ENCODE measurements around the gene OR5C1. TPM values are rescaled to one million over a fixed set of nuclear protein-coding genes. Genes with fewer than 3 reads are reported as not detected.

Gene OR5C1
- not detected in 2 replicates for total RNA-seq

DNA sequence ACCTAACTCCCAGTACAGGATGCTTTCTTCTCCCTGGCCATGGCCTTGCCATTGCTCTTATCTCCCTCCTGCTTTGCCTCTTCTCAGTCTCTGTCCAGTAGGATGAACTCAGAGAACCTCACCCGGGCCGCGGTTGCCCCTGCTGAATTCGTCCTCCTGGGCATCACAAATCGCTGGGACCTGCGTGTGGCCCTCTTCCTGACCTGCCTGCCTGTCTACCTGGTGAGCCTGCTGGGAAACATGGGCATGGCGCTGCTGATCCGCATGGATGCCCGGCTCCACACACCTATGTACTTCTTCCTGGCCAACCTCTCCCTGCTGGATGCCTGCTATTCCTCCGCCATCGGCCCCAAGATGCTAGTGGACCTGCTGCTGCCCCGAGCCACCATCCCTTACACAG is at the start of gene OR5C1:
Gene OR5C1, plus strand, starts transcription at position 103 of the 400 bp plus-strand sequence. Its CDS starts 0 bp downstream, at position 103.
- DNase-seq (ENCODE audit: low spot score): no peak
- no peaks in the 10 kb centered on the region for H3K9me3 Mint-ChIP-seq
- no peak within 1 kb of the TSS for H3K27ac Mint-ChIP-seq
- intact Hi-C loops (cut with micrococcal nuclease): no loop called here
- H3K4me1 Mint-ChIP-seq (ENCODE audit: low read depth): no peaks in the 10 kb centered on the region
- H3K4me3 Mint-ChIP-seq (ENCODE audit: low read depth): no peak within 1 kb of the TSS
- H3K36me3 Mint-ChIP-seq (ENCODE audit: low read depth): no peaks in the 10 kb centered on the region
- H3K27me3 Mint-ChIP-seq (ENCODE audit: low read depth): no peaks in the 10 kb centered on the region

DNA sequence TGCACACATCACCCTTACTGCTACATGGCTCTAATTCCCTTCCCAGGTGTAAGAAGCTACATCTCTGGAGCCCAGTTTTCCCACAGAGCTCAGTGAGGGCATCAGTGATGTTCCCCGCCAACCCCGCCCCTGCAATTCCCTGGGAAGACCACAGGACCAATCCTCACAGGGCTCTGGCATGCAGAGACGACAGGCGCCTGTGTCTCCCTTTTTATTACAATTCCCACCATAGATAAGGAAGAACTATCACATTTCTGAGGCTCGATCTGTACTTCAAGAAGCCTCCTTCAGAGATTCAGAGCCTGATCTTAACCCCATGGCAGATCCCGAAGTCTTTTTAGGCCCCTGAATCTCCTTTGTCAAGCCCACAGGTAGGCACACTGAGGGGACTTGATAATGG is 46.7 kb upstream of the OR5C1 start, which contains the start of gene OR1L6:
Gene OR1L6, plus strand, starts transcription at position 301 of the 400 bp plus-strand sequence. CDS start 7,545 bp downstream, outside the sequence.
- intact Hi-C loops (cut with micrococcal nuclease): no loop called here
- Mint-ChIP-seq H3K27me3 (ENCODE audit: low read depth) (no peaks in the 10 kb centered on the region), H3K4me3 (ENCODE audit: low read depth) (no peak within 1 kb of the TSS), H3K27ac (no peak within 1 kb of the TSS), H3K4me1 (ENCODE audit: low read depth) (no peaks in the 10 kb centered on the region), H3K36me3 (ENCODE audit: low read depth) (no peaks in the 10 kb centered on the region), H3K9me3 (peaks cover 9% of the 10 kb centered on the region)
- DNase-seq (ENCODE audit: low spot score): no peak

DNA sequence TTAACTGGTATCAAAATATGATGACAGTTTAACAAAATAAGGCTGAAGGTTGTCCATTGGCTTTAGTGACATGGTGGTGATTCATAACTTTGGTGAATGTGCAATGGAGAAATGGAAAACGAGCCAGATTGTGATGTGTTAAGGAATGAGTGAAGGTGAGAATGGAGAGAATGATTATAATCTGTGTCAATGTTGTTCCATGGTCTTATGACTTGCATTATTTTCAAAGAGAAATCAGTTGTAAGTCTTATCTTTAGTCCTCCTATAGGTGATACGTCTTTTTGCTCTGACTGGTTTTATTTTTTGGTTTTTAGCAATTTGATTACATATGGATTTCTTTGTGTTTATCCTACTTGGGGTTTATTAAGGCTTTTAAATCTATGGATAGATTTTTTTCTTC is 33.9 kb upstream of the OR5C1 start:
- Mint-ChIP-seq H3K27ac (no peak overlapping the region), H3K9me3 (peaks cover 29% of the 10 kb centered on the region), H3K4me1 (ENCODE audit: low read depth) (no peaks in the 10 kb centered on the region), H3K36me3 (ENCODE audit: low read depth) (no peaks in the 10 kb centered on the region), H3K27me3 (ENCODE audit: low read depth) (no peaks in the 10 kb centered on the region), H3K4me3 (ENCODE audit: low read depth) (no peak overlapping the region)
- intact Hi-C loops (cut with micrococcal nuclease): no loop called here
- DNase-seq (ENCODE audit: low spot score): no peak

DNA sequence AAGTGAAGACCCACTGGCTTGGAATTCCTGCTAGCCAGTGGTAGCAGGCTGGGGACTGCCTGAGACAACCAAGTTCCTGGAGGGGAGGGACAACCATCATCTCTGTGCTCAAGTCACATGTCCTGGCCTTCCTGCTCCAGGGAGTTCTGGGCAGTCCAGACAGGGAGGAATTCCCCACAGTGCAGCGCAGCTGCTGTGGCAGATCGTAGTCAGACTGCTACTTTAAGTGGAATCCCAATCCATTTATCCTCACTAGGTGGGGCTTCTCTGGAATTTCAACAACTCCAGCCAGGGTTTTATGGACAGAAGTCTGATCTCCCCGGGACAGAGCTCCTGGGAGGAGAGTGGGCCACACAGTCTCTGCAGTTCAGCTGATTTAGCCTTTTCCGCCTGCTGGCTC is 20.9 kb upstream of the OR5C1 start:
- no peaks in the 10 kb centered on the region for H3K36me3 Mint-ChIP-seq (ENCODE audit: low read depth)
- peaks cover 26% of the 10 kb centered on the region for H3K9me3 Mint-ChIP-seq
- H3K27ac Mint-ChIP-seq: no peak overlapping the region
- peaks cover 4% of the 10 kb centered on the region for H3K27me3 Mint-ChIP-seq (ENCODE audit: low read depth)
- intact Hi-C loops (cut with micrococcal nuclease): no loop called here
- DNase-seq (ENCODE audit: low spot score): no peak
- no peak overlapping the region for H3K4me3 Mint-ChIP-seq (ENCODE audit: low read depth)
- no peaks in the 10 kb centered on the region for H3K4me1 Mint-ChIP-seq (ENCODE audit: low read depth)

DNA sequence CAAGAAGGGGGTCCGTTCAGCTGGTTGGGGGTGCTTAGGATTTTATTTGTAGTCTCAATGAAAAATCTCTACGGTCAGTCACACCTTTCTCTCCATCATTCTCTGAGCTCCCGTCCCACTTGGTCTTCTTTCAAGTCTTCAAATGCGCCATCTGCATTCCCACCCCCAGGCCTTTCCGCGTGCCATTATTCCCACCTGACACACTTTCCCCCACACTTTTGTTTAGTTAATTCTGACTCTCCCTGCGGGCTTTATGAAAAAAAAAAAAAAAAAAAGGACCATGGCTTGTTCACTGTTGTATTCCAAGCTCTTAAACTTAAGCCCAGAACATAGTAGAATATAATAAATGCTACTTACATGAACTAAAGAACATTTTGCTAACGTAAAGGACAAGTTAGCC is 11.7 kb upstream of the OR5C1 start:
- no peaks in the 10 kb centered on the region for H3K4me1 Mint-ChIP-seq (ENCODE audit: low read depth)

DNA sequence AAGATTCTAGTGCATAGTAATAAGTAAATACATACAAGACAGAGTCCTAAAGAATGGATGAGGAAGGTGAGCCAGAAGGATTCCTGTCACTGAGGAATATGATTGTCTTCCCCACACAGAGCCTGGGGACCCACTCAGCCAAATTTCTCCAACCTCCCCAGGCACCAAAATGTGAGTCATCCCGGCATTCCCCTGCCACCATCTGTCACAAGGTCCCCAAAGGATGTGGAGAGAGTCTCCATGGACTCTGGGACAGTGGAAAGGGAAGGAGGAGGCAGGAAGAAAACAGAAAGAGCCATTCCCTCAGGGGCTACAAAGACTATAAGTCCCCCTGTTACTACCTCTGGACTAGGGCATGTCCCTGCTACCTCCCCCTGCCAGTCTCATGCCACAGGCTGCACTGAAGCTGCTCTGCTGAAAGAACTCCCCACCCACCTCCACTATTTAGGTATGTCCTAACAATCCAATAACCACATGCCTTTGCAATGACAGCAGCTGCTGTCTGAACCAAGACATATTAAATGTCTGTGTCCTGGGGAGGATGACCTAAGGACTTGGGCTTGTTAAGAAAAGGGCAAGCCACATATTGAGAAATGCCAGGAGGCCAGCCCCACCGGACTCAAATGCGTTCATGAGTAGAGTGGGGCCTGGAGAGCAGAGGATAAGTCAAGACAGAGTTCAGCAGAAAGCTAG is 10.7 kb upstream of the OR5C1 start:
- H3K27me3 Mint-ChIP-seq (ENCODE audit: low read depth): no peaks in the 10 kb centered on the region
- no peaks in the 10 kb centered on the region for H3K36me3 Mint-ChIP-seq (ENCODE audit: low read depth)
- no peak for DNase-seq (ENCODE audit: low spot score)
- H3K4me3 Mint-ChIP-seq (ENCODE audit: low read depth): no peak overlapping the region
- H3K27ac Mint-ChIP-seq: no peak overlapping the region
- intact Hi-C loops (cut with micrococcal nuclease): no loop called here
- peaks cover 4% of the 10 kb centered on the region for H3K9me3 Mint-ChIP-seq
- H3K4me1 Mint-ChIP-seq (ENCODE audit: low read depth): no peaks in the 10 kb centered on the region

More for the DNA sequence above, 11.7 kb upstream of the OR5C1 start:
- Mint-ChIP-seq H3K4me3 (ENCODE audit: low read depth) (no peak overlapping the region), H3K27me3 (ENCODE audit: low read depth) (no peaks in the 10 kb centered on the region), H3K9me3 (peaks cover 8% of the 10 kb centered on the region), H3K36me3 (ENCODE audit: low read depth) (no peaks in the 10 kb centered on the region), H3K27ac (no peak overlapping the region)
- intact Hi-C loops (cut with micrococcal nuclease): no loop called here
- DNase-seq (ENCODE audit: low spot score): no peak

DNA sequence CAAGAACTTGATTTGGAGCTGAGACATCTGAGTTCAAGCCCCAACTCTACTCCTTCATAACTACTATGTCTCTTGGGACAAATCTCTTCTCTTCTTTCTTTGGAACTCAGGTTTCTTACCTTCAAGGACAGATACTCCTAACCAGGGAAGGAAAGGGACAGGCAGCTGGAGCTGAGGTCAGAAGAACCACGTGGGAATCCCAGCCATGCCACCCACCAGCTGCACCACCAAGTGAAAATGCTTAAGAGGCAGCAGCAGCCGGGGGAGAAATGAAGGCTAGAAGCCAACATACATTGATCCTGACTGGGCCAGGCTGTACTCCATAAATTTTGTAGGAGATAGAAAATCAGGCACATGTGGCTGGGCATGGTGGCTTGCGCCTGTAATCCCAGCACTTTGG is 9.6 kb upstream of the OR5C1 start:
- Mint-ChIP-seq H3K27me3 (ENCODE audit: low read depth) (no peaks in the 10 kb centered on the region), H3K36me3 (ENCODE audit: low read depth) (no peaks in the 10 kb centered on the region), H3K4me1 (ENCODE audit: low read depth) (no peaks in the 10 kb centered on the region), H3K27ac (no peak overlapping the region), H3K9me3 (no peaks in the 10 kb centered on the region), H3K4me3 (ENCODE audit: low read depth) (no peak overlapping the region)
- DNase-seq (ENCODE audit: low spot score): no peak
- intact Hi-C loops (cut with micrococcal nuclease): no loop called here

DNA sequence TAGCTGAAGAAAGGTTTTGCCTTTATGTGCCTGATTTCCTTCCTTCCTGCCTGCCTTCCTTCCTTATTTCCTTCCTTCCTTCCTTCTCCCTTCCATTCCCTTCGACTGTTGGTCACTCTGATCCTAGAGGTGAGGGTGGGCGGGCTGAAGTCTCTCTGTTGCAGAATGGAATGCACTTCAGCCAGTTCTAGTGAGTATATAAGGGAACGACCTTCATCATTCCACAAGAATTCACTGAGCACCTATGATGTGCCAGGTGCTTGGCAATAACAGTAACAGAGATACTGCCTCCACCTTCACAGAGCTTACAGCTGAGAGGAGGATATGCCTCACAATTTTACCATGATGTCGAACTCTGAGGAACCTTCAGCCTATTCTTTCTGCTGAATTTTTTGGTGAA is 8.7 kb upstream of the OR5C1 start:
- intact Hi-C loops (cut with micrococcal nuclease): no loop called here
- Mint-ChIP-seq H3K36me3 (ENCODE audit: low read depth) (no peaks in the 10 kb centered on the region), H3K4me3 (ENCODE audit: low read depth) (no peak overlapping the region), H3K4me1 (ENCODE audit: low read depth) (no peaks in the 10 kb centered on the region), H3K9me3 (no peaks in the 10 kb centered on the region), H3K27ac (no peak overlapping the region), H3K27me3 (ENCODE audit: low read depth) (no peaks in the 10 kb centered on the region)
- DNase-seq (ENCODE audit: low spot score): no peak

DNA sequence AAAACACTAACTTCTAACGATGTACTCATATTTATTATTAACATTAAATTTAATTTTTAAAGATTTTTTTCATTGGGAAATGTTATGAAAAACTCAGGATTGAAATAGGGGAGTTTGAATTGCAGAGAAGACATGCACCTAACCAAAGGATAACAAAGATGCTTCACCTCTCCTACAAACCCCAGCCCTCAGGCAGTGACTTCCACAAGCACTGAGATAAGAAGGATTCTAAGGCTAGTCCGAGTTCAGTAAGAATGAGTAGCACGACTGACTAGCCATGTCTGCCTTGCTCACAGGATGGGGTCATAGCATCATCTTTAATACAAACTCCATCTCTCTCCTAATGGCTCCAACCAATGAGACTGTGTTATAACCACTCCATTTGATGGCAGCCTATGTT is 7.1 kb upstream of the OR5C1 start:
- Mint-ChIP-seq H3K4me3 (ENCODE audit: low read depth) (no peak overlapping the region), H3K36me3 (ENCODE audit: low read depth) (no peaks in the 10 kb centered on the region), H3K4me1 (ENCODE audit: low read depth) (no peaks in the 10 kb centered on the region), H3K9me3 (no peaks in the 10 kb centered on the region), H3K27me3 (ENCODE audit: low read depth) (no peaks in the 10 kb centered on the region), H3K27ac (no peak overlapping the region)
- DNase-seq (ENCODE audit: low spot score): no peak
- intact Hi-C loops (cut with micrococcal nuclease): no loop called here

DNA sequence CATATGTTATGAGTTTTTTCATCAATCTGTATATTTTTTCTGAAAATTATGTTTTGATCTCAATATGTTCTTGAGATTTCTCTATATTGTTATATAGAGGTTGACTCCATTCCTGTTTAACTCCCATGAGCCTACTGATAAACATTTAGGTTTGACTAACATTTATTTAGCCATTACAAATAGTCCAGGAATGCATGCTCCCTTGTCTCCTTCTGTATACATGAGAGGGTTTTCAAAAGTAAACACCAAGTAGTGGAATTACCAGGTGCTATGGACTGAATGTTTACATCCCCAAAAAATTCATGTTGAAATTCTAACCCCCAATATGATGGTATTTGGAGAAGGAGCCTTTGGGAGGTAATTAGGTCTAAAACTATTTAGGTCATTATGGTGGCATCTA is 3.5 kb upstream of the OR5C1 start:
- intact Hi-C loops (cut with micrococcal nuclease): no loop called here
- H3K4me3 Mint-ChIP-seq (ENCODE audit: low read depth): no peak overlapping the region
- no peaks in the 10 kb centered on the region for H3K4me1 Mint-ChIP-seq (ENCODE audit: low read depth)
- no peaks in the 10 kb centered on the region for H3K36me3 Mint-ChIP-seq (ENCODE audit: low read depth)
- no peaks in the 10 kb centered on the region for H3K9me3 Mint-ChIP-seq
- no peak for DNase-seq (ENCODE audit: low spot score)
- no peaks in the 10 kb centered on the region for H3K27me3 Mint-ChIP-seq (ENCODE audit: low read depth)
- H3K27ac Mint-ChIP-seq: no peak overlapping the region

DNA sequence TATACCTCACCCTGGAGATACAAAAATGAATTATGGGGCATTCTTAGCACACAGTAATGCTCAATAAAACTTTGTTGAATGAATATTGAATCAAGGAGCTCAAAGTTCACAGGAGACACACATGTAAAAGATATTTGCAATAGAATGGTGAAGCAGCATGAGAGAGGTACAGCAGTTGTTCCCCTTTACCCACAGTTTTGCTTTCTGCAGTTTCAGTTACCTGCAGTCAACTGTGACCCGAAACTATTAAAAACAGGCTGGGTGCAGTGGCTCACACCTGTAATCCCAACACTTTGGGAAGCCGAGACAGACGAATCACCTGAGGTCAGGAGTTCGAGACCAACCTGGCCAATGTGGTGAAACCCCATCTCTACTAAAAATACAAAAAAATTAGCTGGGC is 2.4 kb upstream of the OR5C1 start:
- Mint-ChIP-seq H3K27ac (no peak overlapping the region), H3K27me3 (ENCODE audit: low read depth) (no peaks in the 10 kb centered on the region), H3K4me3 (ENCODE audit: low read depth) (no peak overlapping the region), H3K9me3 (no peaks in the 10 kb centered on the region), H3K4me1 (ENCODE audit: low read depth) (no peaks in the 10 kb centered on the region), H3K36me3 (ENCODE audit: low read depth) (no peaks in the 10 kb centered on the region)
- intact Hi-C loops (cut with micrococcal nuclease): no loop called here
- DNase-seq (ENCODE audit: low spot score): no peak

DNA sequence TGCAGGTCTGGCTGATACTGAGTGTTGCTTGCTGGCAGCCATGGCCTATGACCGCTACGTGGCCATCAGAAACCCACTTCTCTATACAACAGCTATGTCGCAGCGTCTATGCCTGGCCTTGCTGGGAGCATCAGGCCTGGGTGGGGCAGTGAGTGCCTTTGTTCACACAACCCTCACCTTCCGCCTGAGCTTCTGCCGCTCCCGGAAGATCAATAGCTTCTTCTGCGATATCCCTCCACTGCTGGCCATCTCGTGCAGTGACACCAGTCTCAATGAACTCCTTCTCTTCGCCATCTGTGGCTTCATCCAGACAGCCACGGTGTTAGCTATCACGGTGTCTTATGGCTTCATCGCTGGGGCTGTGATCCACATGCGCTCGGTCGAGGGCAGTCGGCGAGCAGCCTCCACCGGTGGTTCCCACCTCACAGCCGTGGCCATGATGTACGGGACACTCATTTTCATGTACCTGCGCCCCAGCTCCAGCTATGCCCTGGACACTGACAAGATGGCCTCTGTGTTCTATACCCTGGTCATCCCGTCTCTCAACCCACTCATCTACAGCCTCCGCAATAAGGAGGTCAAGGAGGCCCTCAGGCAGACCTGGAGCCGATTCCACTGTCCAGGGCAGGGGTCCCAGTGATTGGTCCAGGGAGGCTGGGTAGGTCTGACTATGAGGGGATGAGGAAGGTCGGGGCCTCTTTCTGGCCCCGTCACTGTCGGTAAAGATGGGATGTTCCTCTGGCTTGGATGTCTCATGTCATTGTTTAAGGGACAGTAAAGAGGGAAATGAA is 718 bp downstream of the OR5C1 start:
- Mint-ChIP-seq H3K4me3 (ENCODE audit: low read depth) (no peak overlapping the region), H3K36me3 (ENCODE audit: low read depth) (no peaks in the 10 kb centered on the region), H3K4me1 (ENCODE audit: low read depth) (no peaks in the 10 kb centered on the region), H3K27ac (no peak overlapping the region), H3K27me3 (ENCODE audit: low read depth) (no peaks in the 10 kb centered on the region), H3K9me3 (no peaks in the 10 kb centered on the region)
- no peak for DNase-seq (ENCODE audit: low spot score)
- intact Hi-C loops (cut with micrococcal nuclease): no loop called here

DNA sequence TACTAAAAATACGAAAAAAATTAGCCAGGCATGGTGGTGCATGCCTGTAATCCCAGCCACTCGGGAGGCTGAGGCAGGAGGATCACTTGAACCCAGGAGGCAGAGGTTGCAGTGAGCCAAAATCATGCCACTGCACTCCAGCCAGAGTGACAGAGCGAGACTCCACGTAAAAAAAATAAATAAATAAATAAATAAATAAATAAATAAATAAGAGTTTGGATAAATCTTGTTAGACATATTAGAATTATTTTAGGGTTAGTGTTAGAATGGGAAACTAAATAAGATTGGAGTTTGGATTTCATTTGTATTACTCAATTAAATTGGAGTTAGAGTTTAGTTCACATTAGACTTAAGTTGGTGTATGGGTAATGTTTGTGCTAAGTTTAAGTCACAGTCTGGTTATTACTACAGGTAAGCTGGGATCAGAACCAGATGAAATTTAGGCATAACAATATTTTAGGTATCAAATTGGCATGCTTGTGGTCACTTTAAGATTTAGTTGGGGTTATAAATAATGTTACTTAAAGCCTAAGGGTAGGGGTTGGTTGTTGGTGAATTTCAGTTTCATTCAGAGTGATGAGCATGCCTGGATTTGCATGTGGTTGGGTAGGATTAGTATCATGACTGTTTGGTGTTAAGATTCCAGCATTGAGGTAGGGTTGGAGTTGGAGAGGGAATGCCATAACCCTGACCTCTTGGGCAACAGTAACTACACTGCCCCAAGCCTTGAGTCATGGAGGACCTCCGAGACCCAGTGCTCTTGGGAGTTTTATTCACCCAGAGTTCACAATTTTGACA is 3.3 kb downstream of the OR5C1 start:
- Mint-ChIP-seq H3K27me3 (ENCODE audit: low read depth) (no peaks in the 10 kb centered on the region), H3K27ac (no peak overlapping the region), H3K4me1 (ENCODE audit: low read depth) (no peaks in the 10 kb centered on the region), H3K4me3 (ENCODE audit: low read depth) (no peak overlapping the region), H3K36me3 (ENCODE audit: low read depth) (no peaks in the 10 kb centered on the region), H3K9me3 (no peaks in the 10 kb centered on the region)
- DNase-seq (ENCODE audit: low spot score): no peak
- intact Hi-C loops (cut with micrococcal nuclease): no loop called here

Measured in activated T-helper 2 cell treated with anti-CD3 and anti-CD28 coated beads, Interferon-gamma antibody, Interleukin-2, Interleukin-4, amounts not matched to agents 10 μg/mL and 5 μg/mL and 100 μg/mL, durations not matched to agents 14 hours and 24 hours and 36 hours (primary cell).